NCI-H2227 (cell line): ENCODE measurements around the gene GDAP2.
"Not testable (repeated sequence)": the region's sequence is repeated elsewhere in the genome, so short reads cannot be mapped to it uniquely, and the experiment has no call there.

Source experiments
- DNase-seq: peaks from one replicate; lab custom pipeline; 2025; ENCODE audit not compliant: unreplicated experiment; lab: John Stamatoyannopoulos, UW

Gene GDAP2

GRCh38 chr1:117902944-117903343 lies 26.5 kb downstream of the GDAP2 start:
- DNase-seq = no peak

DNA sequence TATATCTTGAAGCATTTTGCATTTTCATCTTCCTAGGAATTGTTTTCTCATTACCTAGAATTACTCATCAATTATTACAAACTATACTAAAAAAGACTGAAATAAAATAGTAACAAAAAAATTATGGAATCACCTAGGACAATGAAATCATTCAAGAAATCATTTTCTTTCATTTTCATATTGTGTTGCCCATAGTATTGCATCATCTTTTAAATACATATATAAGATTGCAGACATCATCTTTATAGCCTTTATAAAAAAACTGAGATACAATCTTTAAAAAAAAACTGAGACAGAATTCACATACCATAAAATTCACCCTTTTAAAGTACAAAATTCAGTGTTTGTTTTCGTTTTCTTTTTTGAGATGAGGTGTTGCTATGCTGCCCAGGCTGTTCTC lies 29.6 kb downstream of the GDAP2 start:
- DNase-seq = no peak

- DNase-seq = no peak
These were observed 31.9 kb downstream of the GDAP2 start for GRCh38 chr1:117897551-117897950.

DNA sequence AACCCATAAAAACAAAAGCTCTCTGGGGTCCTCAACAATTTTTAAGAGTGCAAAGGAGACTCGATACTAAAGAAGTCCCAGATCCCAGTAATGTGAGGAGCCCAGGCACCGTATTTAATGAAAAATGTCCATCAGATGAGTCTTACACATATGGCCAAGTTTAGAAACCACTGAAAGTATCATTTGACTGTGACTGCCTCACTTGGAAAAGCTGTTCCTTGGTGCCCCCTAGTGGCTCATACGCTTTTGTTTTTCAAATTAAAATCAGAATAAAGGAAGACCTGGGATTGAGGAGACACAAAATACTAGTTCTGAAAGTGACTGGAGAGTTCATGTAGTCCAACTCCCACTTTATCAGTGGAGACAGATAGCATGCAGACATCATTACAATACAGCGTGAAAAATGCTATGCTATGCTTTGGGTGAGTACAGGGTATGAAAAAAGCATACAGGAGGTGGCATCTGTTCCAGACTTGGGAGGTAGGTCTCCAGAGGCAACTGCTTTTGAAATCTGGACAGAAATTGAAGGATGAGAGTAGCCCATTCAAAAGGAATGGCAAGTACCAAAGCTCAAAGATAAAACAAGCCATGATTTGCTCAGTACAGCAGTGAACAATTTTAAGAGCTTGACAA lies 33.8 kb downstream of the GDAP2 start:
- DNase-seq = peak; percentile 76

GRCh38 chr1:117894078-117894477 lies 35.3 kb downstream of the GDAP2 start:
- DNase-seq = no peak

DNA sequence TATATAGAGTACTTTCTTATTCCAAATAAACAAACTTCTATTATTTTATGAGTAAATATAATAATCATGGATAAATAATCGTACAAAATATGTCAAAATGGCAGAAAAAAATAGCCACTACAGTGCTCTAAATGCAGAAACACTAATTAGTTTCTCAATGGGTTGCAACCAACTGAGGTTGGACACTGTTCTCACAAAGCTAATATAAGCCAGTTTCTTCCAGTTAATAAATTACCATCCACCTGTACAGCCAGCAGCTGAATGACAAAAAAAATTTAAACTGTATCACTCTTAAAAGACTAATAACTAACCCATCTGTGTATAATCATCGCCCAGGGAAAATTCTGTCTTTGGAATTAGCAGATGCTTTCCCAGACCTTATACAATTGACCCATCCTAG lies 36.9 kb downstream of the GDAP2 start:
- DNase-seq = no peak

DNA sequence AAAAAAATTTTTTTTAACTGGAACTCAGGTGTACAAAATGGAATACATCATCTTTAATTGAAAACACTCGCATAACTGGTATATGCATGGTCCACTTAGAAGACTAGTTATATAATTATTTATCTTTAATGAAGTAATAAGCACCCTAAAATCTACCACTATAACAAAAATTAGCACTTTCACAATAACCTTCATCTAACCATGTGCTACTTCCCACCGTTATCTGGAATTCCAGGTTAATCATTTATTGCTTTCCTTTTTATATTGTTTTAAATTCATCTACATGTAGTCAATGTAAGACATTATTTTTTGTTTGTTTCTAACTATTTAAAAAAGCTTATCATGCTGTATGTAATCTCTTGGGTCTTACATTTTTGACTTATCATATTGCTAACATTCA lies 39.0 kb downstream of the GDAP2 start:
- no peak for DNase-seq

- DNase-seq = no peak
These were observed 43.2 kb downstream of the GDAP2 start for GRCh38 chr1:117886101-117886795.

DNA sequence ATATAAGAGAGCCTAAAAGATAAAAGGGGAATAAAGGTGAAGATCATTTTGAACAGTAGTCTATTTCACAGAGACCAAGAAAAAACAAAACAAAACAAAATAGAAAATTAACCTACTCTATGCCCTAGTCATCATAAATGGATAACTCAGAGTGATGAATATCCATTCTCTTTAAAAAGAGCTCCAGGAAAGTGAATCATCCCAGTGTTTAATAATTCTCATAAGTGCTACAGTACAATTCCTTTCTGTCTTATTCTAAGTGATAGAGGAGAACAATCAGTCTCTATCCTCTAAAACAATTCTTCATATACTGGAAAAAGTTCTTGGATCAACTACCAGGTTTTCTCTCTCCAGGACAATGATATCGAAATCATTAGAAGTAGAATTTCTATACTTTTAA lies 45.8 kb downstream of the GDAP2 start:
- no peak for DNase-seq

GRCh38 chr1:117879284-117879683 lies 50.1 kb downstream of the GDAP2 start:
- DNase-seq = no peak

- DNase-seq = no peak
These were observed 51.6 kb downstream of the GDAP2 start for GRCh38 chr1:117877823-117878222.

- DNase-seq = no peak
These were observed 58.4 kb downstream of the GDAP2 start for GRCh38 chr1:117871013-117871412.

- no peak for DNase-seq
These were observed 67.7 kb downstream of the GDAP2 start for GRCh38 chr1:117861694-117862093.

DNA sequence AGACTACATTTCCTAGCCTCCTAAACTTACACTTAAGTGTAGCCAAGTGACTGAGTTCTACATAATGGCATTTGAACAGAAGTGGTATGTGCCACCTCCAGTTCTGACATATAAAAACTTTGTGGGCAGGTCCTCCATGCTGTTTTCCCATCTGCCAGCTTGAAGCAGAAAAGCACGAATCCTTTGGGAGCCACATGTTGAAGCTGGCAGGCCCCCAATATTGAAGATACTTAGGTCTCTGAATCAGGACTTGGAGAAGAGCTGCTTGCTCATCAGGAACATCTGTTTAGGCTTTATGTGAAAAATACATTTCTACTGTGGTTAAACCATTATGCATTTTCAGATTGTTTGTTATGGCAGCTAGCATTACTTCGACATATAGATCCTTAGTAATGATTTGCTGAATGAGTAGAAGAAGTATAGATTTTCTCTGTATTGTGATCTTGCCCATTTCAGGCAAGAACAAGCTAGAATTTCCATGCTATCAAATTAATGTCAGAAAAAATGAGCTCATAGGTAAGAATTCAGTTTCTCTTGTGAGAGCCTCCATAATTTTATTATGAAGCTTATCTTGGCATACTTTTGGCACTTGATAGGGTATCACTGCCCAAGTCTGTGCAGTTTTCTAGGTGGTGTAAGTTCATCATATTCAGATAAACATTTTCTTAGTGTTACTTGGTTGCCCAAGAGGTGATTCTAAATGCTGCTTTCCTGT lies 68.4 kb downstream of the GDAP2 start:
- DNase-seq = no peak

DNA sequence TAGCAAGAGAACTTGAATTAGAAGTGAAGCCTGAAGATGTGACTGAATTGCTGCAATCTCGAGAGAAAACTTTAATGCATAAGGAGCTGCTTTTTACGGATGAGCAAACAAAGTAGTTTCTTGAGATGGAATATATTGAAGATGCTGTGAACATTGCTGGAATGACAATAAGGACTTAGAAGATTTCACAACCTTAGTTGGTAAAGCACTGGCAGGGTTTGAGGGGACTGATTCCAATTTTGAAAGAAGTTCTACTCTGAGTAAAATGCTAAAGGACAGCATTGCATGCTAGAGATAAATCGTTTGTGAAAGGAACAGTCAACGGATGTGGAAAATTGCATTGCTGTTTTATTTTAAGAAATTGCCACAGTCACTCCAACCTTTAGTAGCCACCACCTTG lies 69.5 kb downstream of the GDAP2 start:
- DNase-seq = no peak

GRCh38 chr1:117857418-117857817 lies 72.0 kb downstream of the GDAP2 start:
- no peak for DNase-seq

DNA sequence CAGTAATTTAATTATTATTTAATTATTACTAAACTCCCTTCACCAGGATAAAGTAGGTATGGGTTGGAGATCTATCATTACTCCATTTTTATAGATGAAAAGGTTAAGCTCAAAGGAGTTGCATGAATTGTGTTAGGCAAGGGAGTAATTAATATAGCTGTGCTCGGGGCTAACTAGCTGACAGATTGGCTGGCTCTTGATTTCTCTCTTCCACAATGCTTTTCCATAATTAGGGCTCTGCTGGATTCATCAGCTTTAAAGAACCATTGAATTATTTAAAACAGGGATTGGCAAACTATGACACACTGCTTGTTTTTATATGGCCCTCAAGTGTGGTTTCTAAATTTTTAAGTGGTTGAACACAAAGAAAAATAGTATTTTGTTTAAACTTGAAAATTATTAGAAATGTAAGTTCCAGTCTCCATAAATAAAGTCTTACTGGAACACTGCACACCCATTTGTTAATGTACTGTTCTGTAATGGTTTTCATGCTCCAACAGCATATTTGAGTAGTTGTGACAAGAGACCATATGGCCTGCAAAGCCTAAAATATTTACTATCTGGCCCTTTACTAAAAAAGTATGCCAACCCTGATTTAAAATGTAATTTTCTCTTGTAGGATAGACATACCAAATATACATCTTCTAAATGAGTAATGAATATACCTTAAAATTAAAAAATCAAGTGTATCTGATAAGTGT lies 76.4 kb downstream of the GDAP2 start:
- no peak for DNase-seq

DNA sequence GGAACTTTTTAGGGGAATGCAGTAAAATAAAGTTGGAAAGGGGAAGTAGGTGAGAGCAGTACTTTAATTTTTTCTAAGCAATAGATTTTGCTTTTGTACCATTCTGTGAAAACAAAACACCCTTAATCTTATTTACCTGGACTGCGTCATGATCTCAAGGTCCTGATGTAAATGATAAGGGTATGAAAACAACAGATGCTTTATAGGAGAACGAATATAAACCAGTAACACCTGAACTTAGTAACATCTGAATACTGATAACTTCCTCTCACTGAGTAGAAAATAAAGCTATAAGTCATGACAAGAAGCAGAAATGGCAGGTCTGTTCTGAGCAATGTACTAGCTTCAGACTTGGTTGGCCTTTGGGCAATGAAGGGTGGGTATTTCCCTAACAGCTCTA lies 77.7 kb downstream of the GDAP2 start:
- no peak for DNase-seq

DNA sequence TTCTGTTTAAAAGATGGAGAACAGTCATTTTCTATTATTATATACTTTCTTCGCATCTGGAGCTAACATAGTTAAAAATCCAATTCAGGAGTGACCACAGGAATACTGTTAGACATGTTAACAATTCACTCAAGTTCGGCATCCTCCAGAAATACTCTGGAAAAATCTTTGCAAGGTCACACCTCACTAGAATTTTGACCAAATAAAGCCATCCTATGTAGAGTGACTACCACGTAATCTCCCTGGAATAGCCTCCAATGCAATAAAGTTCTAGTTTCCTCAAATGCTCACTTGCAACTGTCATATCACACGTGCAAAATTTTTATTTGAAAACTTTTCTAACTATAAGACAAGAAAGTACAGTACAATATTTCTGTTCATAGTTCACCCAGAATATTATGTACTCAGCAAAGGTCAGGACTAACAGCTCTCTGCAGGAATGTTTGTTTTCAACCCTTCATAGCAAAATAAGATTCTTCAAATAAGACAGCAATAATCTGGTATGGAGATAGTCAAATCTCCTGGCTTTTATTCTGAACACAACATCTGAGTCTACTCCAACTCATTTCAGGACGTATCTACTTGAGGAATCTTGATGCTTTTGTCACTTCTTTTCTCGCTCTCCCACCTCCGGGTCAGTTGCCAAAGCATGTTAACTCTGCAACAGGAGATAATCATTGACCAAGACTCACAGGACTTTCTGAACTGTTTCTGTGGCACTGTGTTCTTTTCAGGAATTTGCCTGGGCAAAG lies 82.6 kb downstream of the GDAP2 start:
- DNase-seq = no peak

DNA sequence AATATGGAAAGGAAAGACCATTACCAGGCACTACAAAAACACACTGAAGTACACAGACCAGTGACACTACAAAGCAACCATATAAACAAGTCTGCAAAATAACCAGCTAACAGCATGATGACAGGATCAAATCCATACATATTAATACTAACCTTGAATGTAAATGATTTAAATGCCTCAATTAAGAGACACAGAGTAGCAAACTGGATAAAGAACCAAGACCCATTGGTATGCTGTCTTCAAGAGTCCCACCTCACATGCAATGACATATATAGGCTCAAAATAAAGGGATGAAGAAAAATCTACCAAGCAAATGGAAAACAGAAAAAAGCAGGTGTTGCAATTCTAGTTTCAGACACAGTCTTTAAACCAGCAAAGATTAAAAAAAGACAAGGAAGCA lies 84.9 kb downstream of the GDAP2 start:
- not testable (repeated sequence) for DNase-seq

DNA sequence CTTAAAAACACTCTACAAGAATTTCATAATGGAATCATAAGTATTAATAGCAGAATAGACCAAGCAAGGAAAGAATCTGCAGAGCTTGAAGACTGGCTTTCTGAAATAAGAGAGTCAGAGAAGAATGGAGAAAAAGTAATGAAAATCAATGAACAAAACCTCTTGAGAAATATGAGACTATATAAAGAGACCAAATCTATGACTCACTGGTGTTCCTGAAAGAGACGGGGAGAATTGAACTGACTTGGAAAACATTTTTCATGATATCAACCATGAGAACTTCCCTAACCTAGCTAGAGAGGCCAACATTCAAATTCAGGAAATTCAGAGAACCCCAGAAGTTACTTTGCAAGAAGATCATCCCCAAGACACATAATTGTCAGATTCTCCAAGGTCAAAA lies 85.6 kb downstream of the GDAP2 start:
- DNase-seq = no peak
